HG03439 (cell line): ENCODE results near the gene BUD31.
"Not testable (repeated sequence)": the region's sequence is repeated elsewhere in the genome, so short reads cannot be mapped to it uniquely, and the experiment has no call there.

ENCODE experiments used
- ATAC-seq: cut with Tn5 transposase; IDR thresholded peaks from one replicate; pipeline ENCODE4 v1.9.1; 2021; ENCODE audit warnings: mild to moderate bottlenecking, moderate library complexity; ENCODE audit not compliant: unreplicated experiment

BUD31 gene

DNA sequence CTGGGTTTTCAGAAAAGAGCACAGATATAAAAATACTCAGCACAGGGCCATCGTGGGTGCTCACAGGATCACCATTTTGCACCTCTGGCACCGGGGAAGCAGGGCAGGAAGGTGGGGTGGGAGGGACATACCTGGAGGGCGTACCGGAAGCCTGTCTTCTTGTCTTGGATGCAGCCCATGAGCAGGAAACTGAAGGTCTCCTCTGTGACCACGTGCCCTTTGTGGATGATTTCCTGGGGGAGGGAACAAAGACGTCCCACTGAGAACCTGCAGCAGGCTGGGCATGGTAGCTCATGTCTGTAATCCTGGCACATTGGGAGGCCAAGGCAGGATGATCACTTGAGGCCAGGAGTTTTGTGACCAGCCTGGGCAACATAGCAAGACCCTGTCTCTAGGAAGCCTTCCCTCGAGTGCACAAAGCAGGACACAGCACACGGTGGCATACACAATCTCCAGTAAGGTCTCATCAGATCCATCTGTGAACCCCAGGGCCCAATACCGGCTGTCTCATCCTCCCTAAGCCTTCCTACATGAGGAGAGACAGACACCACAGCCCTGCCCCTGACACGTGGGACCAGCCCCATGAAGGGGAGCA is 20.3 kb downstream of the BUD31 start:
- no peak for ATAC-seq

DNA sequence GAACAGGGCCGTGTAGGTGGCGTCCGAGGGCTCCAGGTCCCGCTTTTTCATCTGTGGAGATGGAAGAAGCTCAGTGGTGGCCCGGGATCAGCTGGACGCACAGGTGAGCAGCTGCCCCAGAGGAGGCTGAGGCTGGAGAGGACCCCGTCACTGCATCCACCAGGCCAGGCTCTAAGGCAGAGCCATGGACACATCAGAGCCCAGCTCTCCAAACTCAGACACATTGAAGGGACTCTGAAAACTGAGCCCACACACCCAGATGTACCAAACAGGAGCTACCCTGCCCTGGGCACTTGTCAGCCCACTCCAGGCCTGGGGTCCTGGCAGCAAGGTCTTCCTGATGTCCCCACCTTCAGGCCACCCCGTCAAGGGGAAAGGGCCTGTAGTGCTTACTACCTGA is 21.0 kb downstream of the BUD31 start:
- no peak for ATAC-seq

DNA sequence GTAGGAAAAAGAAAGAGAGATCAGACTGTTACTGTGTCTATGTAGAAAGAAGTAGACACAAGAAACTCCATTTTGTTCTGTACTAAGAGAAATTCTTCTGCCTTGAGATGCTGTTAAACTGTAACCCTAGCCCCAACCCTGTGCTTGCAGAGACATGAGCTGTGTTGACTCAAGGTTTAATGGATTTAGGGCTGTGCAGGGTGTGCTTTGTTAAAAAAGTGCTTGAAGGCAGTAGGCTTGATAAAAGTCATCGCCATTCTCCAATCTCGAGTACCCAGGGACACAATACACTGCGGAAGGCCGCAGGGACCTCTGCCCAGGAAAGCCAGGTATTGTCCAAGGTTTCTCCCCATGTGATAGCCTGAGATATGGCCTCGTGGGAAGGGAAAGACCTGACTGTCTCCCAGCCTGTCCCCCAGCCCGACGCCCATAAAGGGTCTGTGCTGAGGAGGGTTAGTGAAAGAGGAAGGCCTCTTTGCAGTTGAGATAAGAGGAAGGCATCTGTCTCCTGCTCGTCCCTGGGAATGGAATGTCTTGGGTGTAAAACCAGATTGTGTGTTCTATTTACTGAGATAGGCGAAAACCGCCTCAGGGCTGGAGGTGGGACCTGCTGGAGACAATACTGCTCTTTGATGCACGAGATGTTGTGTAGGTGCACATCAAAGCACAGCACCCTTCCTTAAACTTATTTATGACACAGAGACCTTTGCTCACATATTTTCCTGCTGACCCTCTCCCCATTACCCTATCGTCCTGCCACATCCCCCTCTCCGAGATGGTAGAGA is 23.2 kb downstream of the BUD31 start:
- ATAC-seq = not testable (repeated sequence)

DNA sequence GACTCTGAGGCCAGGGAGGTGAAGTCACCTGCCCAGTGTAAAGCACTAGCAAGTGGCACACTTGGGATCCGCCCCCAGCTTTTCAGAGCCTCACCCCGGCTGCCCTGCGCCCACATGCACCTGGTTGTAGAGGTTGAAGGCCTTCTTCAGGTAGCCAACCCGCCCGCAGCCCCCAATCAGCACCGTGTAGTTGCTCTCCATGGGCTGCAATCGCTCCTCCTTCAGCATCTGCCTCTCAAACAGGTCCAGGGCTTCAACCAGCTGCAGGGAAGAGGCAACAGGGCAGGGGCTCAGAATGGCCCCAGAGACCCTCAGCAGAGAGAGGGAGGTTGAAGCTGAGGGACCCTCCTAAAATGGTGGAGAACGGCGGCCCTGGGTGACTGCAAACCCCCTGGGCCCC is 24.4 kb downstream of the BUD31 start:
- ATAC-seq = no peak

DNA sequence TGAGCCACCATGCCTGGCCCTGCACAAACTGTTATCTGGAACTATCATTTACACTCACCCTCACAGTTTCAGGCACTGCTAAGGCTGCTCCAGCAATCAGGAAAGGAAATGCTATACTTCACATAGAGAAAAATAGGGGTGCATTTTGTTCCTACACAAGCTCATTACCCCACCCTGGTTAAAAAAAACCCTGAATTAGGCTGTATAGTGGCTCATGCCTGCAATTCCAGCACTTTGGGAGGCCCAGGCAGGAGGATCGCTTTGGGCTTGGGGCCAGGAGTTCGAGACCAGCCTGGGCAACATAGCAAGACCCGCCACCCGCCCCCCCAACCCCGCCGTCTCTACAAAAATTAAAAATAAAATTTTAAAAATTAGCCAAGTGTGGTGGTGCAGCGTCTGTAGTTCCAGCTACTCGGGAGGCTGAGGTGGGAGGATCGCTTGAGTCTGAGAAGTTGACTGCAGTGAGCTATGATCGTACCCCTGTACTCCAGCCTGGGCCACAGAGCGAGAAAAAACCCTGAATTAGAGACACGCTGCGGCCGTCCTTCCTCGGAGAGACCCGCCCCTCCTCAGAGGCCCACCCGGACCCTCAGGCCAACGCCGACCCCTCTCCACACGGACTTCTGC is 29.3 kb downstream of the BUD31 start:
- peak; percentile 1 for ATAC-seq

DNA sequence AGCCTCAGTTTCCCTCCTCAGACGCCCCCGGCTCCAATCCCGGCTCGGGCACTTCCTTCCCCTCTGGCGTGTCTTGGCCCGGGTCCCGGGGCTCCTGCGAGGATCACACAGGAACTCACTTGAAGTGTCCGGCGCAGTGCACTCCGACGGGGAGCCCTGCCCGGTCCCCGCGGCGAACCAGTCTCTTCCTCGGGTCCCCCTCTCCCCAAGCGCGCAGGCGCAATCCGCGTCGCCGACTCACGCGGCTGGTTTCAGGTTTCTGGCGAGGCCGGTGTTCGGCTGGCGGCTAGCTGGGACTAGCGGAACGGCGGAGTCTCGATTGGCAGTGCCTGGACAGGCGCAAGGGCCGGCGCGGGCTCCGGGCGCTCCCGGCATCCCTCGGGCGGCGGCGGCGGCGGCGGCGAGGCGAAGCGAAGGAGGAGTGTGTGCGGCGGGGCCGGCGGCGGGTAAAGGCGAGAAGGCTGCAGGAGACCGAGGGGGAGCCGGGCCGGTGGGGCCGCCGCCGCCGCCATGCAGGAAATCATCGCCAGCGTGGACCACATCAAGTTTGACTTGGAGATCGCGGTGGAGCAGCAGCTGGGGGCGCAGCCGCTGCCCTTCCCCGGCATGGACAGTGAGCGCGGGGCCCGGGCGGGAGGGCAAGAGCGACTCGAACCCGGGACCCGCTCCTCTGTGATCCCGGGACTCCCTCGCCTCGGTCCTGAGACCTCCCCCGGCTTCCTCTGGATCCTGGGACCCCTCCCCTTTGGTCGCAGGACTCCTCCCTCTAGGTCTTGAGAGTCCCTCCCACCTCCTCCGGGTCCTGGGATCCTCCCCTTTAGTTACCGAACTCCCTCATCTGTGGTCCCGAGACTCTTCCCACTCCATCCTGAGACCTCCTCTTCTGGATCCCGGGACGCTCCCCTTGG is 30.1 kb downstream of the BUD31 start, which contains the start of the genes CPSF4 and PTCD1:
Gene CPSF4, plus strand, starts transcription at position 371 of the 908 bp plus-strand sequence. Its CDS starts 140 bp downstream, at position 511.
Gene PTCD1, minus strand, starts transcription at position 226 of the 908 bp plus-strand sequence. CDS start 3,556 bp downstream, outside the sequence.
- ATAC-seq = peak; percentile 89

DNA sequence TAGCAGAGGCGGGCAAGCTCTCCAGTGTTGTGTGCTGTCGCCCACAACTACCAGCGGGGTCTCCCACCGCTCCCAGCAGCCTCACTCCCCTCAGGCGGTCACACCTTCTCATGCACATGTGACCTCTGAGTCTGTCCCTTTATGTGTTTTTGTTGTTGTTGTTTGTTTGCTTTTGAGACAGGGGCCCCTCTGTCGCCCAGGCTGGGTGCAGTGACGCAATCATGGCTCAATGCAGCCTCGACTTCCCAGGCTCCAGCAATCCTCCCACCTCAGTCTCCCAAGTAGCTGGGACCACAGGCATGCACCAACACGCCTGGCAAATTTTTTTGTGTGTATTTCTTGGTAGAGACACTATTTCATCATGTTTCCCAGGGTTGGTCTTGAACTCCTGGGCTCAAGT is 31.4 kb downstream of the BUD31 start:
- ATAC-seq = no peak

DNA sequence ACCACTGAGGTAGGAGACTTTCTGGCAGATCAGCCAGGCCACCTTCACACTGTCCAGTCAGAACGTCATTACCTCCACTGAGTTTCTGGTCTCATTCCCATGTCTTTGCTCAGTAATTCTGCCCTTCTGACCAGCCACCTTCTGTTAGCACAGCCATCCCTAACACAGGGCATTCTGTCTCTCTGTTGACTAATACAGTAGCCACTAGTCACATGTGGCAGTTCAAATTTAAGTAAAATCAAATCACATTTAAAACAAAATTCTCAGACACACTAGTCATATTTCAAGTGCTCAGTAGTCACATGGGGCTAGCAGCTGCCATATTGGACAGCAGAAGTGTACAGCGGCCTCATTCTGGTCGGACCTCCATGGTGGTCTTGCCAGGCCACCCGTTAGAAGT is 37.3 kb downstream of the BUD31 start:
- no peak for ATAC-seq

DNA sequence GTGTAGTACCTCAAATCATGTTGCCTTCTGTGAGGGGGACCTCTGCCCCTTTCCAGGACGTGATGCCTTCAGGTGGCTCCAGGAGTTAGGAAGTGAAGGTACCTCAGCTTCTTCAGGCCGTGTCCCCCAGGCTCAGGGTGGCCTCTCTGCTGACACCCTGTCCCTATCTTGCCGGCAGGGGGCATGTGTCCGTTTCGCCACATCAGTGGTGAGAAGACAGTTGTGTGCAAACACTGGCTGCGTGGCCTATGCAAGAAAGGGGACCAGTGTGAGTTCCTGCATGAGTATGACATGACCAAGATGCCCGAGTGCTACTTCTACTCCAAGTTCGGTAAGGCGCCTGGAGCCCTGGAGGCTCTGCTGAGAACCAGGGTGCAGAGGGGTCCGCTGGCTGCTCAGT is 39.2 kb downstream of the BUD31 start:
- ATAC-seq = no peak

DNA sequence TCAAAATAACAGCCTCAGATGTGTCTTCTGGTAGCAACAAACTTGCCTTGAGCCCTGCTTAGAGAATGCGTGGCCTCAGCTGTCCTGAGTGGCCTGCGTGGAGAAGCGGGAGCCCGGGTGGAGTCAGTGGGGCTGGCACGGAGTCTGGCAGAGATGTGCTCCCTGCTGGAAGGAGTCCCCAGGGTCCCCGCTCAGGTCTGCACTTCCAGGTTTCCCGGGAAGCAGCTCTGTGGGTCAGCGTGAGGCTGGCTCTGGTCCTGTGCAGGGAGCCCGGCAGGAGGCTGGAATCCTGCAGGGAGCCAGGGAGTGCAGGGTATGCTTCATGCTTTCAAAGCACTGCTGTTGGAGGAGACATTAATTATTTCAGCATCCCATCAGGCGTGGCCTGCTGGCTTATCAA is 40.1 kb downstream of the BUD31 start:
- ATAC-seq = no peak

DNA sequence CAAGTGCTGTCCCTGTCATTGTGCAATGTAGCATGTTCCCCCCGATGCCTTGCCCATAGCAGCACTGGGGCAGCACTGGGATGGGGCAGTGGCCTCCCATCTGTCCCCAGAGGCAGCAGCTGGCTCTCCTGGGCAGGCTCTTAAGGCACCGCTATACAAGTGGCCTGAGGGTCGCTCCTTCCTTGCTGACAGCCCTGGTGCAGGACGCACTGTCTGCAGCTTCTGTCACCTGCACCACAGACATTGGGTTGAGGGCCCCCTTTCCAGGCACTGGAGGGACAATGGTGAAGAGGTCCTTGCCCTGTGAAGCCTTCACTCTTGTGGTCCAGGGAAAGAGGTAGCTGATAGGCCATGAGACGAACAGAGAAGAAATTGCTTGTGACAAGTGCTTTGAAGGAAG is 40.6 kb downstream of the BUD31 start:
- no peak for ATAC-seq

DNA sequence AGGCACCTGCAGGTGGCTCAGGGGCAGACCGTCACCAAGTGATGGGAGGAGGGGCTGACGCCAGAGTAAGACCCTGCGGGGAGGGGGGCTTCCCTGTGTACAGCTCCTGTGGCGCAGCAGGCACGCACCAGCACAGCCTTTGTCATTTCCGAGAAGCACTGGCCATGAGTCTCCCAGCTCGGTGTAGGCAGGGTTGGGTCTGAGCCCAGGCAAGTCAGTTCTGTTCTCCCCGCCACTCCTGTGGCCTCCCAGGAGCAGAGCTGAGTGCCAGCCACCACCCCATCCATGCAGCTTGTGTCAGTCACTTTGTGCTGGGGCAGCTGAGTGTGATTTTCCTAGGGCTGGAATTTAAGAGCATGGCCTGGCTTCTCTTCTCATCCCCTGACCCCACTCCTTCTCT is 43.2 kb downstream of the BUD31 start:
- no peak for ATAC-seq

DNA sequence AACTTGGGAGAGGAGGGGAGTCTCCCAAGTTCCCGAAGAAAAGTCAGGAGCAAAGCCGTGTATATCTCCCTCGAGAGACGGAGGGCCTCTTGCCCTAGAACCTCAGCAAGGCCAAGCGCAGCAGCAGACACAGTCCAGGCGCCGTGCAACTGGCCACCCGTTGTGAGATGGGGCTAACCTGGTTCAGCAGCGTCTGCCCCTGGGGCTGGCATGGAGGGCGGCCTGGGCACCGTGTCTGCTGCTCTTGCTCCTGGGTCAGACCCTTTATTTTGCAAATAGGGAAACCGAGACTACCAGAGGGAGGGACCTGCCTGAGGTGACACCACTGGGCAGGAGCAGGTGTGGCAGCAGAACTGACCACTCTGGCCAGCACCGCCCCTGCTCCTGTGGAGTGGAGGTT is 43.8 kb downstream of the BUD31 start:
- ATAC-seq = no peak

DNA sequence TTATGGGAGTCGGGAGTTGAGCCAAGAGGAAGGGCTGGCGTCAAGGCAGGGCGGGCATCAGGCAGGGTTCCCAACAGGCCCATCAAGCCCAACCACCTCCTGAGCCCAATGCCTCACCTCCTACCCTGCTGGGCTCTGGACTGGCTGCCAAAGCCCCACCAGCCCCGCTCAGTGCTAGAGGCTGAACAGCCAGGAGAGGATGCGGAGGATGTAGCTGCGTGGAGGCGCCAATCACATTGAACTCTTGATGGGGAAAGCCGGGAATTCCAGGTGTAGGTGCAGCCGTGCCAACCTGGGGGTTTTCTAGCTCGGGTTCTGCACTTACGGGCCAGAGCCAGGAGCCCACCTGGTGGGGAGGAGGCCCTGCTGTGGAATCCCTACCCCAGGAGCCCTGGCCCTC is 44.3 kb downstream of the BUD31 start:
- ATAC-seq = no peak

DNA sequence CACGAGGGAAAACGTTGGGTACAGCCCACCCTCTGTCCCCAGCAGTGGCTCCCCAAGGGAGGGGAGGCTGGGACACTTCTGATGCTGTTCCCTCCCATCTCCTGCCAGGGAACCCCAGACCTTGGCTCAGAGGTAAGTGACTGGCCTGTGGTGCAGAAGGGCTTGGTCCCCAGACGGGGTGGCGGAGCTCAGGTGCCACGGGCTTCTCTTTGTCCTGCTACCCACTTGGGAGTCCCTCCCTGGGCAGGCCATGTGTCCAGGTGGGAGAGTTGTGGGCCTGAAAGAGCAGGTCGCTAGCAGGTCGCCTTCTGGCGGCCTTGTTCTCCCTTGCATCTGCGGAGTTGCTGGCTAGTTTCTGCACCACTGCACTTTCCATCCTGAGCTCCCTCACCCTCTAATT is 47.1 kb downstream of the BUD31 start:
- ATAC-seq = no peak

DNA sequence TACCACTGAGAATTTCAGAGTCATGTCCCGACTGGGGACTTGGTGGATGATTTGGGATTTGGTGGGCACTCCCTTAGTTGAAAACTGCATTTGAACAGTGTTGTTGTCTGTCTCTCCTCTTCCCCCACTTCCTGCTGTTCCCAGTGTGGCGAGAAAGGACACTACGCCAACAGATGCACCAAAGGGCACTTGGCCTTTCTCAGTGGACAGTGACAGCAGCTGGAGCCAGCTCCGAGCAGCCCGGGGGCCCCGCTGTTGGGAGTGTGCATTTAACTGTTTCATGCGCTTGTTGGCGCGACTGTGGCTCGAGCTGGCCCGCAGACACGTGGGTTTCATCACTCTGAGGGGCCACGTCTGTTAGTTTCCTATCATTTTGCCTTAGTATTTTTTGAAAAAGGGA is 47.5 kb downstream of the BUD31 start:
- ATAC-seq = no peak

DNA sequence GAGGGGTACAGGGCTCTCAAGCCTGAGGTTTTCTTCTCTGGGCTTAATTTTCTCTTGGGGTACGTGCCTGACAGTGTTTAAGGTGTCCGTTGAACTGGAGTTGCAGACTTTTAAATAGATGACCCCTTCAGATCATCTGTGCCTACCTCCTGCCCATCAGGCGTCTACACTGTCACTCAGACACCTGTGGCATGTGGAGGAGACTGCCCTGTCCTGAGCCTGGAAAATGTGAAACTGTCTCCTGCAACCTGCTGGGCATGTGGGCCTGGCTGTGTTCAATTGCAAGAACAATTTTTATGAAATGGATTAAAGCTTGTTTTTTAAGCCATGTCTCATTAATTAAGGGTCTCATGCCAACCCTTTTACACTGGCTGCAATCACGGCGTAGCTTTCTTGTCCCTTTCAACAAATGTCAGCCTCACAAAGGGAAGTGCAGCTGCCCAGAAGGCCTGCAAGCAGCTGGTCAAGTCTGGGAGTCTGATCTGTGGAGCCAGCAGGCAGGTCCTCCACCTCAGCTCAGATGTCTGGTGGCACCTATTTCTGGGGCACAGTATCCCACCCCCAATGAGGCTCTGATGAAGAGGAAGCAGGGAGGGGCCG is 48.4 kb downstream of the BUD31 start:
- ATAC-seq = no peak

DNA sequence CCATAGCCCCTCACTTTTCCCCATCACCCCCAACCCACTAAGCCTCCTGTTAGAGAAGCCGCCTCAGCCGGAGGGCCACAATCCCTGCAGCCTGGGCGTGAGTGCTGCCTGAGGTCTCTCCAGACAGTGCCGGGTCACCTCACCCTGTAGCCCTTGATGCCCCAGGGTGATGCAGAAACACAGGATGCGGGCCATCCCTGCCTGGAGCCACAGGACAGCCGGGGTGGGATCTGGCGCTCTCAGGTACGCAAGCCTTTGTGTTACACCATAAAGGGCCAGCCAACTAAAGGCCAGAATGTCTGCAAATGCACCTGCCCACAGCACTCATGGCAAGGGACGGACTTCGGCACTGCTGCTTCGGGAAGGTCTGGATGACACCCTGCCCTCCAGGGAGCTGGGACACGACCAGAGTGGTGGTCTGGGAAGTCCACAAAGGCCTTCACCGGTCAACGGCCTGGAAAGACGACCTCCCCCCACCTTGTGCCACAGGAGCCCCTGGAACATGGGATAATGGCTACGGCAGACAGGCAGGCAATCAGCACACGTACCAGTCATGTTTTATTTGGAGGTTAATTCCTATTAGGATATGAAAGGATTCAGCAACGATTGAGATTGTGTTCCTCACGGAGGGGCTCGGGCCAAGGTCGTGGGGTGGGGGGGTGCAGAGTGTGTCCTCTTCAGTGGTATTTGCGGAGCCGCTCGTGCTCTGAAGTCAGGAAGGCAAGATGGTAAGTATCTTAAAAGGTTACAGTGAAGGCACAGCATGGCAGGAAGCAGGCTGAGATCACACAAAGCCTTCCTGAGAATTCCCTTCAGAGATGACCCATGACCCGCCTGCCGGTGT is 49.1 kb downstream of the BUD31 start:
- no peak for ATAC-seq

DNA sequence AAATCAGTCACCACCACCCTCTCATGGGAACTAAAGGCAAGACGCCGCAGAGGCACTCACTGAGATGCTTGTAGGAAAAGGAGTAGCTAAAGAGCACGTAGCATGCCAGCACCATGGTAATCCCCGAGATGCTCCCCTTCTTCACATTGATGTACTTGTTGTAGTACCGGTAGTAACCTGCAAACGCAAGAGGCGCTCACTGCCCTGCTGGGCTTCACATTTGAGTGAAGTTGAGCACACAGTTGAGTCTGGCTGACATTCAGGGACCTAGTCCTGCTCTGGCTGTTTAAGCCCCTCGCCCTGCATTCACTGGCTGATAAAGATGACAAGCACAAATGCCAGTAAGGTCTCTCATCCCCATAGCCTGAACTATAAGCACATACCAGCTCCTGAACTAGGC is 50.3 kb downstream of the BUD31 start:
- ATAC-seq = no peak

DNA sequence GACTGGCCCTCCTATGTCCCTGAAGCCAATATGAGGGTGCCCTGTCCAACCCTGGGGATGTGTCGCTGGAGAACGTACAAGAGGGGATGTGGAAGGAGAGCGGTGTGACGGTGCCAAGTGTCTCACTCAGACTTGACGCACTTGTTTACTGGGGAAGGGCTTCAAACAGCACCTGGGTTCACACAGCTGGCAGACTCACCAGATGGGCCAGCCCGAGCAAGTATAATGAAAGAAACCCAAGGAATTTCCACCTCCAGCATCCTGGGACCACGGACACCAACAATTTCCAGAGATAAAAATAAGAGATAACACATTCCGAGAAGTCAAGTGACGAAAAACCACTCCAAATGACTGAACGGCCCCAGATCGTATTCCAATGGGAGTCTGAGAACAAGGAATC is 51.9 kb downstream of the BUD31 start:
- ATAC-seq = no peak
